H9 (cell line): ENCODE data around the gene DKKL1. TPM values are rescaled to one million over a fixed set of nuclear protein-coding genes. Genes with fewer than 3 reads are reported as not detected.

Experiments used
- DNase-seq: peaks from one replicate; pipeline ENCODE4 v3.0.0-alpha.2; 2017
- H2AFZ ChIP-seq: one replicate; pipeline ENCODE4 v1.6.1; 2013; ENCODE audit warnings: mild to moderate bottlenecking, low read length, control low read depth, moderate library complexity
- H2AK5ac ChIP-seq: 2 replicates; pipeline ENCODE4 v1.6.1; 2013; ENCODE audit warnings: low read length, control low read depth, mixed read lengths; ENCODE audit not compliant: insufficient read length
- H2BK120ac ChIP-seq: one replicate; pipeline ENCODE4 v1.6.1; 2013; ENCODE audit warnings: low read depth, mild to moderate bottlenecking, low read length, control low read depth, inconsistent platforms; ENCODE audit not compliant: poor library complexity, severe bottlenecking
- H2BK12ac ChIP-seq: 2 replicates; pipeline ENCODE4 v1.6.1; 2013; ENCODE audit warnings: low read length, control low read depth, mixed read lengths, low read depth; ENCODE audit not compliant: insufficient read length
- H2BK15ac ChIP-seq: 2 replicates; pipeline ENCODE4 v1.6.1; 2013; ENCODE audit warnings: low read depth, low read length, control low read depth
- H2BK20ac ChIP-seq: one replicate; pipeline ENCODE4 v1.6.1; 2013; ENCODE audit warnings: low read depth, mild to moderate bottlenecking, low read length, control low read depth, inconsistent platforms; ENCODE audit not compliant: poor library complexity, severe bottlenecking
- H2BK5ac ChIP-seq: 2 replicates; pipeline ENCODE4 v1.6.1; 2013; ENCODE audit warnings: low read length, control low read depth, mixed read lengths; ENCODE audit not compliant: insufficient read length
- H3K14ac ChIP-seq: 2 replicates; pipeline ENCODE4 v1.6.1; 2013; ENCODE audit warnings: low read length, control low read depth; ENCODE audit not compliant: insufficient read depth
- H3K18ac ChIP-seq: 2 replicates; pipeline ENCODE4 v1.6.1; 2013; ENCODE audit warnings: low read depth, mild to moderate bottlenecking, mixed read lengths, low read length, control low read depth; ENCODE audit not compliant: insufficient read length
- H3K23ac ChIP-seq: 2 replicates; pipeline ENCODE4 v1.6.1; 2013; ENCODE audit warnings: low read length, control low read depth, mixed read lengths, low read depth; ENCODE audit not compliant: insufficient read length
- H3K23me2 ChIP-seq: 2 replicates; pipeline ENCODE4 v1.6.1; 2013; ENCODE audit warnings: low read depth, mild to moderate bottlenecking, mixed read lengths, low read length, control low read depth; ENCODE audit not compliant: insufficient read length, poor library complexity, severe bottlenecking
- H3K27ac ChIP-seq: 2 replicates; pipeline ENCODE4 v1.5.1; 2013; ENCODE audit warnings: low read length, control low read depth, mixed read lengths, low read depth; ENCODE audit not compliant: insufficient read length
- H3K27me3 ChIP-seq: 2 replicates; pipeline ENCODE4 v1.6.1; 2013; ENCODE audit warnings: low read length, control low read depth, inconsistent platforms; ENCODE audit not compliant: insufficient read depth
- H3K4ac ChIP-seq: 2 replicates; pipeline ENCODE4 v1.6.1; 2013; ENCODE audit warnings: low read depth, mild to moderate bottlenecking, control low read depth, inconsistent platforms, low read length, moderate library complexity
- H3K4me1 ChIP-seq: 2 replicates; pipeline ENCODE4 v1.6.1; 2013; ENCODE audit warnings: low read length, control low read depth, inconsistent platforms; ENCODE audit not compliant: insufficient read depth
- H3K4me2 ChIP-seq: 2 replicates; pipeline ENCODE4 v1.6.1; 2013; ENCODE audit warnings: low read length, control low read depth, mixed read lengths; ENCODE audit not compliant: insufficient read length, insufficient read depth
- H3K56ac ChIP-seq: 2 replicates; pipeline ENCODE4 v1.6.1; 2013; ENCODE audit warnings: low read depth, mild to moderate bottlenecking, mixed read lengths, low read length, control low read depth; ENCODE audit not compliant: insufficient read length
- H3K79me1 ChIP-seq: 2 replicates; pipeline ENCODE4 v1.6.1; 2013; ENCODE audit warnings: low read depth, mild to moderate bottlenecking, moderate library complexity, low read length, control low read depth, inconsistent platforms; ENCODE audit not compliant: insufficient read depth, poor library complexity, severe bottlenecking
- H3K79me2 ChIP-seq: 2 replicates; pipeline ENCODE4 v1.6.1; 2013; ENCODE audit warnings: low read length, control low read depth, inconsistent platforms; ENCODE audit not compliant: insufficient read depth
- H3K9ac ChIP-seq: 2 replicates; pipeline ENCODE4 v1.6.1; 2013; ENCODE audit warnings: low read length, control low read depth, mixed read lengths; ENCODE audit not compliant: insufficient read length; ENCODE audit errors: extremely low read depth
- H3K9me3 ChIP-seq: one replicate; pipeline ENCODE4 v1.6.1; 2013; ENCODE audit warnings: low read depth, low read length, inconsistent platforms; ENCODE audit not compliant: control insufficient read depth
- H3T11ph ChIP-seq: one replicate; pipeline ENCODE4 v1.6.1; 2013; ENCODE audit warnings: mild to moderate bottlenecking, low read length, control low read depth, inconsistent platforms
- H4K20me1 ChIP-seq: one replicate; pipeline ENCODE4 v1.6.1; 2013; ENCODE audit not compliant: control insufficient read depth, insufficient read length, insufficient read depth
- H4K5ac ChIP-seq: 2 replicates; pipeline ENCODE4 v1.6.1; 2013; ENCODE audit warnings: low read depth, mild to moderate bottlenecking, mixed read lengths, low read length, control low read depth; ENCODE audit not compliant: insufficient read length
- H4K8ac ChIP-seq: replicated peaks from 2 replicates; pipeline ENCODE4 v1.6.1; 2013; ENCODE audit warnings: low read length, control low read depth, mixed read lengths, low read depth; ENCODE audit not compliant: insufficient read length
- H4K91ac ChIP-seq: 2 replicates; pipeline ENCODE4 v1.6.1; 2013; ENCODE audit warnings: low read depth, mild to moderate bottlenecking, moderate library complexity, mixed read lengths, low read length, control low read depth; ENCODE audit not compliant: insufficient read length
- H3K27ac Mint-ChIP-seq, 3 experiments: 2 replicates in 2 of 3; 3 replicates in 1 of 3; pipeline ENCODE4 v1.8.0; 2020 to 2021; ENCODE audit warnings: mixed read lengths in 3 of 3, mild to moderate bottlenecking in 1 of 3, moderate library complexity in 1 of 3
- H3K27me3 Mint-ChIP-seq: 2 replicates; pipeline ENCODE4 v1.8.0; 2021; ENCODE audit warnings: low read depth, mild to moderate bottlenecking, moderate library complexity, mixed read lengths
- H3K36me3 Mint-ChIP-seq, 3 experiments: 2 replicates in 2 of 3; 3 replicates in 1 of 3; pipeline ENCODE4 v1.8.0; 2020 to 2021; ENCODE audit warnings: low read depth in 3 of 3, mixed read lengths in 3 of 3; ENCODE audit not compliant: insufficient read depth in 1 of 3
- H3K4me1 Mint-ChIP-seq, 2 experiments: 2 replicates each; pipeline ENCODE4 v1.8.0; 2020; ENCODE audit warnings: mixed read lengths in 2 of 2
- H3K4me3 Mint-ChIP-seq, 2 experiments: 2 replicates in 1 of 2; 3 replicates in 1 of 2; pipeline ENCODE4 v1.8.0; 2020 to 2021; ENCODE audit warnings: mild to moderate bottlenecking in 2 of 2, mixed read lengths in 2 of 2, moderate library complexity in 1 of 2
- H3K9me3 Mint-ChIP-seq, 2 experiments: 2 replicates in 1 of 2; 3 replicates in 1 of 2; pipeline ENCODE4 v1.8.0; 2020; ENCODE audit warnings: mild to moderate bottlenecking in 2 of 2, mixed read lengths in 2 of 2, moderate library complexity in 1 of 2
- CTCF ChIP-seq: fragments of 200-600 bp; sonication (generic); conservative IDR thresholded peaks from 3 replicates; pipeline ENCODE4 v1.8.0; 2021; ENCODE audit warnings: antibody characterized with exemption, mild to moderate bottlenecking
- WGBS: extraction: QIAGEN DNeasy Blood & Tissue Kit; methylation state at CpG from one replicate; pipeline ENCODE4 v1.1.7; 2013; ENCODE audit warnings: missing lambda C conversion rate, low lambda C conversion rate, mixed read lengths; ENCODE audit not compliant: insufficient read length; ENCODE audit errors: extremely low coverage; 5-methylcytosine and 5-hydroxymethylcytosine counted together
- total RNA-seq: library from RNA; stranded (reverse); gene quantifications from 2 replicates; pipeline ENCODE4 v1.2.1, GENCODE V29; 2021

Gene DKKL1
- total RNA-seq, 1 experiment from 2014 or later: 3.5 TPM

DNA sequence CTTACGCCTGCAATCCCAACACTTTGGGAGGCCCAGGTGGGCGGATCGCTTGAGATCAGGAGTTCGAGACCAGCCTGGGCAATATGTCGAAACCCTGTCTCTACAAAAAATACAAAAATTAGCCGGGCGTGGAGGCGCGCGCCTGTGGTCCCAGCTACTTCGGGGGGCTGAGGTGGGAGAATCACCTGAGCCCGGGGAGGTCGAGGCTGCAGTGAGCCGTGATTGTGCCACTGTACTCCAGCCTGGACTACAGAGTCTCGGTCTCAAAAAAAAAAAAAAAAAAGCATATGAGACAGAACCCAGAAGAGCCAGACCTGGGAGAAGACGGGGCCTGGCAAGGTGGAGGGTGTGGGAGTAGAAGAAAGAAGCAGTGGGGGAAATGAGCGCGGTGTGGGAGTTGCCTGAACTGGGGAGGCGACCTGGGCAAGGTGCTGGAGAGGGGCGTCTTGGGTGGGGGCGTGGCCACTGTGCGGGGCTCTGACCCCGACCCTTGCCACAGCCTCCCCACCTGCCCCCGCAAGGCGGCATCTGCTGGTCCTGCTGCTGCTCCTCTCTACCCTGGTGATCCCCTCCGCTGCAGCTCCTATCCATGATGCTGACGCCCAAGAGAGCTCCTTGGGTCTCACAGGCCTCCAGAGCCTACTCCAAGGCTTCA, 533 bp downstream of the DKKL1 start:
- Histone ChIP-seq H3K79me2 (peaks cover 6% of the 10 kb centered on the region; the same call in 1 of the 2 replicates), H4K5ac (no peak overlapping the region), H3K27me3 (no peaks in the 10 kb centered on the region), H3K4me2 (peak overlapping the region; percentile 37), H3K23me2 (peaks cover 8% of the 10 kb centered on the region), H2BK20ac (no peak overlapping the region), H2AK5ac (no peak overlapping the region), H2BK15ac (no peak overlapping the region), H3K56ac (no peak overlapping the region), H3K9ac (no peak overlapping the region), H3K14ac (no peak overlapping the region), H2AFZ (no peak overlapping the region), H2BK120ac (no peak overlapping the region), H3K4me1 (no peaks in the 10 kb centered on the region; the same call in 1 of the 2 replicates), H3K9me3 (no peaks in the 10 kb centered on the region), H3K27ac (no peak overlapping the region), H4K91ac (no peak overlapping the region), H2BK12ac (no peak overlapping the region), H4K20me1 (no peaks in the 10 kb centered on the region), H3K79me1 (peaks cover 6% of the 10 kb centered on the region), H3T11ph (no peak overlapping the region), H3K23ac (no peak overlapping the region), H3K4ac (no peak overlapping the region), H3K18ac (no peak overlapping the region), H4K8ac (no peak overlapping the region), H2BK5ac (no peak overlapping the region)
- peaks cover 6 to 10% of the 10 kb centered on the region in 2 experiments; a peak in 4 of 5 replicates for H3K9me3 Mint-ChIP-seq
- H3K36me3 Mint-ChIP-seq: peaks cover 8 to 14% (median 14%) of the 10 kb centered on the region in 3 experiments
- WGBS: no CpG with 5 or more reads among the region's 27 CpGs
- peaks cover 3% of the 10 kb centered on the region for H3K27me3 Mint-ChIP-seq
- no peak for TF ChIP-seq CTCF
- H3K27ac Mint-ChIP-seq: peak overlapping the region in 2 of 3 experiments; percentile 11 to 56; a peak in 1 of 7 replicates
- peak; percentile 41 for DNase-seq
- H3K4me3 Mint-ChIP-seq: no peak overlapping the region; a peak in 1 of 5 replicates
- H3K4me1 Mint-ChIP-seq: peaks cover 4 to 17% of the 10 kb centered on the region in 2 experiments
